Measurements from ENCODE around the gene DDA1. TPM values are rescaled to one million over a fixed set of nuclear protein-coding genes. Genes with fewer than 3 reads are reported as not detected.

The DDA1 gene
- total RNA-seq, 1 experiment from 2014 or later = 48.1 TPM

GRCh38 chr19:17328517-17329365 is 19.4 kb downstream of the DDA1 start:
- DNase-seq (ENCODE audit: low read depth) = no peak

GRCh38 chr19:17329366-17330261 is 20.3 kb downstream of the DDA1 start:
- no peak for DNase-seq (ENCODE audit: low read depth)

DNA sequence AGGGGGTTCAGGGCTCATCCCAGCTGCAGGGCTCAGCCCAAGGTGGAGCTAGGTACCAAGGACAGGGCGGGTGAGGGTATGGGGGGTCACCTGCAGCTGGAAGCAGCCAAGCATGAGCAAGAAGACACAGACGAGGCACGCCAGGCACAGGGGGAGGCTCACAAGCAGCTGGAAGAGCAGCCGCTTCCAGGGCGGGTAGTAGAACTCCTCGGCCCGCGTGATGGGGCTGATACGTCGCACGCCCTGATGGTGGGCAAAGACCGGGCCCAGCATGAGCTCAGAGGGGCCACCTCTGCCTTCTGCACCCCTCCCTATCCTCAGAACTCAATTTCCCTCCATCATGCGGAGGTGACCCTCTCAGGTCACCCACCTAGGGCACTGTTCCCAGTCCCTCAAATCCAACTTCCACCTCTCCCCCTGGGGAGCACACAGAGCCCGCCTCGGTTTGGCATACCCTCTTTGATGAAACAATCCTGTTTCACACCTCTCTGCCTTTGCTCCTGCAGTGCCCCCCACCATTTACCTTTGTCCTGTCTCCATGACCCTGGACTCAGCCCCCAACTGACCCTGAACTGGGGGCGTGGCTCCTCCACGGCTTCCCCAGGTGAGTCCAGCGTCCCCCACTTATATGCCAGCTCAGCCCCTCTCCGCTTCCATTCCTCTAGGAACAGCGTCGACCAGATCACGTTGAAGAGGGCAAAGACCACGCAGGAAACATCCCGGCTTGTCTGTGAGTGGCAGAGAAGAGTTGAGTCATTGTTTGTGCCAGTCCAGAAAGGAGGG is 21.1 kb downstream of the DDA1 start:
- DNase-seq (ENCODE audit: low read depth) = no peak

GRCh38 chr19:17331045-17331558 is 21.7 kb downstream of the DDA1 start:
- no peak for DNase-seq (ENCODE audit: low read depth)

DNA sequence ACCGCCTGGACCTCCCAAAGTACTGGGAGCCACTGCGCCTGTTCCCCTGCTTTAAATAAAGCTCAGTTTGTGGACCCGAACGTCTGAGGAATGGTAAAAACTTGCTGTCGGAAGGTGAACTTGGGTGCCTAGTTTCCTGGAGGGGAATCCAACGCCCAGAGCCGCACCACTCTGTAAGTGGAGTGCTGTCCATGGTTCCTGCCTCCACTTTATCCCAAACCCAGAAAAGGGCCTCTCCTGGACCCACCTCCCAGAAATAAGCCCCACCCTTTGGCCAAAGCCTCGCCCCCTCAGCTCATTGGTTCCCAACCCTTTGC is 23.0 kb downstream of the DDA1 start:
- DNase-seq (ENCODE audit: low read depth) = no peak

- DNase-seq (ENCODE audit: low read depth) = peak; percentile 58
Measured at GRCh38 chr19:17332677-17333581, 23.6 kb downstream of the DDA1 start.

- peak; percentile 86 for DNase-seq (ENCODE audit: low read depth)
Measured at GRCh38 chr19:17333611-17334413, 24.4 kb downstream of the DDA1 start.

DNA sequence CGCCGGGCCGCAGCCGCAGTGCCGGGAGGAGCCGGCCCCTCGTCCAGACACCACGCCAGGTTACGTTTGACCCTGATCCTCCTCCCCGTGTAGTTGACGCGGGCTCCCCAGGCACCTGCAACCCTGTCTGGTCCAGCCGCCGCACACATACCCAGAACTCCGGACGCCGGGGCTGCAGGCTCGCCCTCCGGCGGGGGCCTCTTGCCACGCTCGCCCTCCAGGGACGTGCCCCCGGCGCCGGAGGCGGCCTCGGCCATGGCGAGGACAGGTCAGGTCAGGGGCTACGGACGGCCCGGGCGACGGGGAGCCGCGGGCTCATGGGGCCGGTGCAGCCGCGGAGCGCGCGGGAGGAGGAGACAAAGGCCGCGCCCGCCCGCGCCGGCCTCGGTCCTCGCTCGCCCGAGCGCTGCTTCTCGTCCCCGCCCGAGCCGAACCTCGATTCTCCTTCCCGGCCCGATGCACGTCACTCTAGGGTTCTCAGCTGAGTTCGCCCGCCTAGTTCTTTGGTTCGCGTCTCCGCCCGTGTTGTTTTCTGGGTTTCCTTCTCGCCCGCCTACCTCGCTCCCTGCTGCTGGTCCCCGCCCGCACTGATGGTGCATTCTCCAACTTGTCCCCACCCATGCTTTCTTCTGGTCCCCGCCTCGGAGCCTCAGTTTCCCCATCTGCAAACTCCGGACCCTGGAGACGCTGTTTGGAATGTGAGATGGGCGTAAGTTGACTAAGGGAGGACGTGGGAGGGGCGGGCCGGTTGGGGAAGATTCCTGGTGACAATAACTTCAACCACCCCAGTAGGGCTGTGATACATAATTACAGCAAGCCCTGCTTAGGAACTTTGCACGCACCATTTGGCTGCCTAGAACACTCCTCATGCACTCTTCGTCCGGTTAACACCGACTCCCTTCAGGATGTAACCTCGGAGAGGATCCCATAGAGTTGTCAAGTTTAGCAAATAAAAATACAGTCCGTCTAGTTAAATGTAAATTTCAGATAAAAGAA is 25.3 kb downstream of the DDA1 start, which contains the start of gene ANO8:
TSS of gene ANO8 (minus strand) at position 442 of the 996 bp plus-strand sequence. CDS start at position 257, 185 bp downstream.
- peak; percentile 95 for DNase-seq (ENCODE audit: low read depth)

GRCh38 chr19:17335575-17335974 is 26.2 kb downstream of the DDA1 start:
- DNase-seq (ENCODE audit: low read depth) = no peak

DNA sequence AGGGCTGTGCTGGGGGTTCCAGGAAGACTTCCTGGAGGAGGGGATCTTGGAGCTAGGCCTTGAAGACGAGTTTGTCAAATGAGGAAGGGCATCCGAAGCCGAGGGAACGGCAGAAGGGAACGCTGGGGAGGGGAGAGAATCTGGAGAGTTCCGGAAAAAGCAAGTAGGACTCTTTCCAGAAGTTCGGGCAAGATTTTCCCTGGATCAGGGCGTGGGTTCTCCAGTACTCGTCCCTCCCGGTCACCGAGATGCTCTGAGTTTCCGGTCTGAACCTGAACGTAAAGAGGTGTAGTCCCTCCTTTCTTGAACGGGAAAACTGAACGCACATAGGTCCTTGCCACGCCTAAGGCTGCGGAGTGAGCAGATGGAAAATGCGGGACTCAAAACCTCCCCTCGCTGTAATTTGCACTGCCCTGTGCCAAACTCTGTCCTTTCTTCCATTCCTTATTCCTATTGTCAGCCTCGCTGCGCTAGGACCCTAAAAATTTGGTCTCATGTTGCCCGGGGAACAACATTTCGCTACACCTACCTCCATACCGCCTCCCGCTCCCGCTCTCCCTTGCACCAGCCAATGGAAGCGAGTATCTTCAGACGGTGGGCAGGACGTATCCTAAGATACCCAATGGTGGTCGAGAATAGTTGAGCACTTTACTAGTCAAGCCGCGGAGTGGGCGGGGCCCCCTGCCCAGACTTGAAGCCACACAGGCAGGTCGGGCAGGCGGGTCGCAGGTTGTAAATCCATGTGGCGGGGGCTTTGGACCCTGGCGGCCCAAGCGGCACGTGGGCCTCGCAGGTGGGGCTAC is 27.7 kb downstream of the DDA1 start, which contains the start of gene GTPBP3:
TSS of gene GTPBP3 (plus strand) at position 682 of the 803 bp plus-strand sequence. CDS start at position 741, 59 bp downstream.
- DNase-seq (ENCODE audit: low read depth) = peak; percentile 97

DNA sequence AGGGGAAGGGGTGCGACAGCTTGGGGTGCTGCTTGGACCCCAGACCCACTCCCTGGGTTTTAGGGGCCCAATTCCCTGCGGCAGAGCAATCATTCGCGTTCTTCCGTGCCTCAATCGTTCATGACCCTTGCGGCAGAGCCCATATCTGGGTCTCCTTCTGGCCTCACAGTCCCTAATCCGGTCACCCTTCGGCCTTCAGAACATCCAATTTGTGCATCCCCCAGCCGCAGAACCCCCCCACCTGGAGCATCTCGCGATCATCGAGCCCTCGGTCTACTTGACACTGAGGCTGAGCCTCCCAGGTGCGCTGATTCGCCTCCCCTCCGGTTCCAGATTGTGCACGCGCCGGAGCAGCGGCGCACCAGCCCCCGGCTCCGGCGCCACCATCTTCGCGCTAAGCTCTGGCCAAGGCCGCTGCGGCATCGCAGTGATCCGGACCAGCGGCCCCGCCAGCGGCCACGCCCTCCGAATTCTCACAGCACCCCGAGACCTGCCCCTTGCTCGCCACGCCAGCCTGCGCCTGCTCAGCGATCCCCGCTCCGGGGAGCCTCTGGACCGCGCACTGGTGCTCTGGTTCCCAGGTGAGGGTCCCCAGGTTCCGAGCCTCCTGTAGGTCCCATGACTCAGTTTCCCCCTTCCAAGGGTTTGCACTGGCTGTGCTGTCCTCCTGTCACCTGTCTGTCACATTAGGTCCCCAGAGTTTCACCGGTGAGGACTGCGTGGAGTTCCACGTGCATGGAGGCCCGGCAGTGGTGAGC is 28.5 kb downstream of the DDA1 start:
- DNase-seq (ENCODE audit: low read depth) = no peak

GRCh38 chr19:17338433-17339078 is 29.2 kb downstream of the DDA1 start:
- no peak for DNase-seq (ENCODE audit: low read depth)

DNA sequence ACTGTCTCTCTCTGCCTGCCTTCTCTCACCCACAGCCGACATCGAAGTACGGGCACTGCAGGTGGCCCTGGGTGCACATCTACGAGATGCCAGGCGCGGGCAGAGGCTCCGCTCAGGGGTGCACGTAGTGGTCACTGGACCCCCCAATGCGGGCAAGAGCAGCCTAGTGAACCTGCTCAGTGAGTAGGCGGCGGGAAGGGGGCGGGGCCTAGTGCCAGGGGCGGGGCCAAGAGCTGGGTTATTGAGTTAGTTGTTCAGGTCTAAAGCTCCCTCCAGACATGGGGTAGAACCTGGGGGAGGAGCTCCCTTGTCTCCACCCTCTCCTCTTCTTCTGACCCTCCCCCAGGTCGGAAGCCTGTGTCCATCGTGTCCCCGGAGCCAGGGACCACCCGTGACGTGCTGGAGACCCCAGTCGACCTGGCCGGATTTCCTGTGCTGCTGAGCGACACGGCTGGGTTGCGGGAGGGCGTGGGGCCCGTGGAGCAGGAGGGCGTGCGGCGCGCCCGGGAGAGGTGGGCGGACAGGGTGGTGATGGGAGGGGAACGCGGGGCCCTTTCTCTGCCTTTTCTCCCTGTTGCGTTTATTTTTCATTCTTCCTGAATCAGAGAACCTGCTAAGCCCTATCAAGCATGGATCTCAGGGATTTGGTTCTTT is 29.9 kb downstream of the DDA1 start:
- no peak for DNase-seq (ENCODE audit: low read depth)

DNA sequence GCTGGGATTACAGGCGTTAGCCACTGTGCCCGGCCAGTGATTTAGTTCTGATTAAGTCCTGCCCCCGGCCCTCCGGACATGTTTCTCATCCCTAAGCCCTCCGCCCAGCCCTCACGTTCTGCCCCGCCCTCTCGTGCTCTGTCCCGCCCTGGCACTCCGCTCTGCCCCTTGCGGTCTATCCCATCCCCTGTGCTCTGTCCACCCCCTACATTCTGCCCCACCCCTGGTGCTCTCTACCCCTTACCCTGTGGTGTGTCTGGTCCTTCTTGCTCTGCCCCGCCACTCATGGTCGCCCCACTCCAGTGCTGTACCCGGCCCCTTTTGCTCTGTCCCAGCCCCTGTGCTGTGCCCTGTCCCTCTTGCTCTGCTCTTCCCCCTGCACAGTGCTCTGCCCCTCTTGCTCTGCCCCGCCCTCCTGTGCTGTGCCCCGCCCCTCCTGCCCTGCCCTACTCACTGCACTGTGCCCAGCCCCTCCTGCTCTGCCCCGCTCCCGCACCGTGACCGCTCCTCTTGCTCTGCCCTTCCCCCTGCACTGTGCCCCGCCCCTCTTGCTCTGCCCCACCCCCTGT is 31.0 kb downstream of the DDA1 start:
- DNase-seq (ENCODE audit: low read depth) = no peak

- DNase-seq (ENCODE audit: low read depth) = no peak
Measured at GRCh38 chr19:17340871-17341357, 31.6 kb downstream of the DDA1 start.

Data from HT1080 (cell line).